HFFc6 (cell line): ENCODE measurements around the gene SPHK1. TPM values are rescaled to one million over a fixed set of nuclear protein-coding genes. Genes with fewer than 3 reads are reported as not detected.

Experiments
- DNase-seq: peaks from one replicate; pipeline ENCODE4 v3.0.0-alpha.2; 2018
- H3K27ac Mint-ChIP-seq: 2 replicates; pipeline ENCODE4 v1.8.0; 2020; ENCODE audit warnings: mild to moderate bottlenecking, mixed read lengths
- H3K27me3 Mint-ChIP-seq: 2 replicates; pipeline ENCODE4 v1.8.0; 2021; ENCODE audit warnings: mild to moderate bottlenecking, moderate library complexity, mixed read lengths; ENCODE audit not compliant: insufficient read depth
- H3K36me3 Mint-ChIP-seq: 2 replicates; pipeline ENCODE4 v1.8.0; 2021; ENCODE audit warnings: low read depth, mixed read lengths
- H3K4me1 Mint-ChIP-seq: 2 replicates; pipeline ENCODE4 v1.8.0; 2020; ENCODE audit warnings: low read depth, mixed read lengths
- H3K4me3 Mint-ChIP-seq: 2 replicates; pipeline ENCODE4 v1.8.0; 2020; ENCODE audit warnings: mild to moderate bottlenecking, moderate library complexity, mixed read lengths
- H3K9me3 Mint-ChIP-seq: 2 replicates; pipeline ENCODE4 v1.8.0; 2020; ENCODE audit warnings: mild to moderate bottlenecking, mixed read lengths
- CTCF ChIP-seq: fragments of 200-600 bp; sonication (generic); IDR thresholded peaks from 2 replicates; pipeline ENCODE4 v1.5.0; 2021; ENCODE audit warnings: antibody characterized with exemption, mild to moderate bottlenecking
- total RNA-seq, 6 experiments: library from RNA; stranded (reverse); fragmentation: NEBNext Ultra II Directional; extraction: Animal tissue kit (Norgen Biotek cat#: 25700); gene quantifications; 2 replicates in 1 of 6; 3 replicates in 5 of 6; pipeline ENCODE4 v1.2.3, GENCODE V29; 2021

Gene SPHK1
- total RNA-seq, 6 experiments from 2014 or later = 53.9 to 68.1 (median 55.7) TPM

DNA sequence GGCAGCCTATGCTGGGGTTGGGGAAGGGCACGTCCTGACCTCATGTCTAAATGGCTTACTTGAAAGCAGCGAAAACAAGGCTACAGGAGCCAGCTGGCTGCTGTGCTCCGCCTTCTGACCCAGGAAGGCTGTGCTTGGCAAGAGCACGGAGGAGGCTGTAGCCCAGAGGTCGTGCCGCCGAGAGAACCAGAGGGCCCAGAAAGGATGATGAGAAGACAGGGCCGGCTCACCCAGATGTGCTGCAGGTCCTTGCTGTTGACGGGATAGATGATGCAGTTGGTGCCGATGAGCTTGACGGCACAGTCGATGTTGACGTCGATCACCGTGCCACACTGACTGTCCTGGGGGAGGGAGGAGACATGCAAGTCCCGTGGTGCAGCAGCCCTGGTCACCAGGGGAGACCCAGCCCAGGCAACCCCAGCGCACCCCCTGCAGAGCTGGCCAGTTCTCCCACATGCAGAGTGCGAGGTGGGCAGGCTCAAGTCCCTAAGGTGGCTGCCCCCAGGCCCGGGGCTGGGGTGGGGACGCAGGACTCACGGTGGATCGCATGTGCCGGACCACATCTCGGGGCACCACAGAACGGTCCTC lies 20.7 kb downstream of the SPHK1 start:
- TF ChIP-seq CTCF = no peak
- Mint-ChIP-seq H3K4me1 (no peaks in the 10 kb centered on the region), H3K27ac (no peak overlapping the region), H3K4me3 (no peak overlapping the region), H3K27me3 (no peaks in the 10 kb centered on the region; the same call in 1 of the 2 replicates), H3K9me3 (no peaks in the 10 kb centered on the region), H3K36me3 (peaks cover 26% of the 10 kb centered on the region)
- DNase-seq = no peak

- TF ChIP-seq CTCF = no peak
- no peaks in the 10 kb centered on the region for H3K4me1 Mint-ChIP-seq
- peaks cover 26% of the 10 kb centered on the region for H3K36me3 Mint-ChIP-seq
- no peak overlapping the region for H3K27ac Mint-ChIP-seq
- no peak overlapping the region for H3K4me3 Mint-ChIP-seq
- no peaks in the 10 kb centered on the region; the same call in 1 of the 2 replicates for H3K27me3 Mint-ChIP-seq
- no peaks in the 10 kb centered on the region for H3K9me3 Mint-ChIP-seq
- DNase-seq = no peak
These were observed 21.2 kb downstream of the SPHK1 start for GRCh38 chr17:76405607-76405966.

DNA sequence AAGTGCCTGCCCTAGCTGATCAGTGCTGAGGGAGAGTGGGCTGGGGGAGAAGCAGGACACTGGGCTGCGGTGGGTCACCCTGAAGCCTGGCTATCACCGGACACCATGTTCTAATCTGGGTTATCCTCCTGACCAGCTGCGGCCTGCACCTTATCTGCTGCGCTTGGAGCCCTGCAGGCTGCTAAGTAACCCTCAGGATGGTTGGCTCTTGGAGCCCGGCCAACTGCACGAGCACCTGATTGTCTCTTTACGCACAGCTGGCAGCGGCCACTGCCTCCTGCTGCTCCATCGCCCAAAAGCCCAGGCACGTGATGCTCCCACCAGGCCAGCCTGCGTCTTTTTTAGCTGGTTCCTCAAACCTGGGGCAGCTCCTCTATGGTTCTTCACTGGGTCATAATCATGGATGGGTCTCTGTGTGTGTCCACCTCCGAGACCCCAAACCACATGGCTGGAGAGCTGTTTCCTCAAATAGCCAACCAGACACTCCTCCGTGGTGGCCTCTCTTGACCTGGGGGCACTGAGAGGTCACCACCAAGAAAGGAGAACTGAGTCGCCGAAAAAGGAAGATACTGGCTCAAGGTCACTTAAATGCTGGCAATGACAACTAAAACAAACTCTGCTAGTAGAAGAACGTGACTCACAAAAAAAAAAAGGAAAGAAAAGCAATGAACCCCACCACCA lies 21.7 kb downstream of the SPHK1 start:
- peaks cover 24% of the 10 kb centered on the region for H3K36me3 Mint-ChIP-seq
- no peak for DNase-seq
- H3K27me3 Mint-ChIP-seq = no peaks in the 10 kb centered on the region; the same call in 1 of the 2 replicates
- H3K9me3 Mint-ChIP-seq = no peaks in the 10 kb centered on the region
- no peaks in the 10 kb centered on the region for H3K4me1 Mint-ChIP-seq
- no peak overlapping the region for H3K27ac Mint-ChIP-seq
- TF ChIP-seq CTCF = no peak
- H3K4me3 Mint-ChIP-seq = no peak overlapping the region

DNA sequence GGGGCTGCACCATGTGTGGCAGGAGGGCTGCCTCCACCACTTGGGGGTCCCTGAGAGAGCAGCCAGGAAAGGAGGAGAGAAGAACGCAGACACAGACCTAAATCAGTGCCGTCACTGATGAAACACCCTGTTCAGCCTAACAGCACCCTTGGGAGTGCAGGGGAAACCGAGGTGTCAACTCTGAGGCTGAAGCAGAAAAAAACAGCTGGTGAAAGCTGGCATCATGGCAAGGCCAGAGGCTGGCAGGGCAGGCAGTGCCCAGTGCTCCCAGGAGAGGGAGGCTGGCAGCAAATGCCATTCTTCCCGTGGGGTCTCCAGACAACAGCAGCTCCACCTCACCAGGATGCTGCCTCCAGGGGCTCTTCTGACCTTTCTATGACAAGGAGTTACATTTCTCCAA lies 23.1 kb downstream of the SPHK1 start:
- H3K4me3 Mint-ChIP-seq = no peak overlapping the region
- peaks cover 13% of the 10 kb centered on the region for H3K36me3 Mint-ChIP-seq
- H3K27ac Mint-ChIP-seq = no peak overlapping the region
- no peaks in the 10 kb centered on the region for H3K4me1 Mint-ChIP-seq
- TF ChIP-seq CTCF = no peak
- no peaks in the 10 kb centered on the region for H3K9me3 Mint-ChIP-seq
- no peak for DNase-seq
- H3K27me3 Mint-ChIP-seq = no peaks in the 10 kb centered on the region; the same call in 1 of the 2 replicates

GRCh38 chr17:76408037-76408849 lies 23.8 kb downstream of the SPHK1 start:
- no peaks in the 10 kb centered on the region for H3K4me1 Mint-ChIP-seq
- peak; percentile 23 for DNase-seq
- H3K4me3 Mint-ChIP-seq = no peak overlapping the region
- peak; percentile 92 for TF ChIP-seq CTCF
- no peaks in the 10 kb centered on the region for H3K9me3 Mint-ChIP-seq
- H3K27me3 Mint-ChIP-seq = no peaks in the 10 kb centered on the region; the same call in 1 of the 2 replicates
- H3K27ac Mint-ChIP-seq = no peak overlapping the region
- peaks cover 12% of the 10 kb centered on the region; the same call in 1 of the 2 replicates for H3K36me3 Mint-ChIP-seq
